KBM-7 (cell line): Measurements from ENCODE around the gene VPS50.

Experiments
- DNase-seq: peaks from one replicate; pipeline ENCODE4 v3.0.0-alpha.2; 2015
- in situ Hi-C: fragments of 300-500 bp; cut with MboI; formaldehyde crosslinking; loops from 2 replicates; pipeline ENCODE4 v1.14.3; 2020; ENCODE audit warnings: low sequenced_read_pairs, low pct_unique_long_range_greater_than_20kb, mixed read lengths

VPS50 gene

DNA sequence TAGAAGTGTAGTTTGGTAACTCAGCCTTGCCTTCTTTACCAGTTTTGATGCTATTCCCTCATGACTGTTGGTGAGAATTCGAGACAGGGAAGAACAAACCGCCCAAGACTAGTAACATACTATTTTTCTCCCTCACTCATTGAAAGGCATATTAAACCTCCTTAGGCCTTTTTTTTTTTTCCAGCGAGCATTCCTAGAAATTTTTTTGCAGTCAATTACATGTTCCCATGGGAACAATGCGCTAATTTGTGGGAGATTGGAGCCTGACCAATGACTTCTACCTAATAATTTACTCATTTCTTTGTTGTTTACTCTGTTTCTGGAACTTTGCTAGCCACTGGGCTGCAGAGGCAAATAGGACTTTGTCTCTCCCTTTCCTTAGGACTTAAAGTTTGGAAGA, 6.0 kb downstream of the VPS50 start:
- DNase-seq = no peak
- in situ Hi-C loops = no loop called here

GRCh38 chr7:93238748-93239147, 6.6 kb downstream of the VPS50 start:
- in situ Hi-C loops = no loop called here
- no peak for DNase-seq

- no peak for DNase-seq
- in situ Hi-C loops = no loop called here
Measured at GRCh38 chr7:93239824-93240223, 7.7 kb downstream of the VPS50 start.

GRCh38 chr7:93242106-93242505, 9.9 kb downstream of the VPS50 start:
- in situ Hi-C loops = no loop called here
- no peak for DNase-seq

- in situ Hi-C loops = no loop called here
- peak; percentile 38 for DNase-seq
Measured at GRCh38 chr7:93245525-93246432, 13.6 kb downstream of the VPS50 start.

GRCh38 chr7:93249491-93250148, 17.5 kb downstream of the VPS50 start:
- DNase-seq = no peak
- in situ Hi-C loops = no loop called here

- DNase-seq = no peak
- in situ Hi-C loops = no loop called here
Measured at GRCh38 chr7:93258661-93259060, 26.5 kb downstream of the VPS50 start.

GRCh38 chr7:93262535-93262934, 30.4 kb downstream of the VPS50 start:
- in situ Hi-C loops = no loop called here
- no peak for DNase-seq

DNA sequence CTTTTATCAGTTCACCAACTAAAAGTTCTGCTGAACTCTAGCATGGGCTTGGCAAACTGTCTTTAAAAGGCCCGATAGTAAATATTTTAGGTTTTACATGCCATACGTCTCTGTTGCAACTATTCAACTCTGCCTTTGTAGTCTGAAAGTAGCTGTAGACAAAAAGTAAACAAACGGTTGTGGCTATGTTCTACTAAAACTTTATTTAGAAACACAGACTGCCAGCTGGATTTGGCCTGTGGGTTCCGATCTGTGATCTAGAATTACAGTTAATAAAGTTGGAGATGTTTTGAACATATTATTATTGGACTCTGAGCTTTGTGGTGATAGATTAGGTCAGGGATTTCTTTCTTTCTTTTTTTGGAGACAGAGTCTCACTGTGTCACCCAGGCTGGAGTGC, 33.1 kb downstream of the VPS50 start:
- in situ Hi-C loops = no loop called here
- DNase-seq = no peak

- in situ Hi-C loops = no loop called here
- no peak for DNase-seq
Measured at GRCh38 chr7:93279541-93279940, 47.4 kb downstream of the VPS50 start.

GRCh38 chr7:93284908-93285307, 52.7 kb downstream of the VPS50 start:
- DNase-seq = no peak
- in situ Hi-C loops = no loop called here

GRCh38 chr7:93293229-93293628, 61.1 kb downstream of the VPS50 start:
- in situ Hi-C loops = no loop called here
- DNase-seq = no peak

DNA sequence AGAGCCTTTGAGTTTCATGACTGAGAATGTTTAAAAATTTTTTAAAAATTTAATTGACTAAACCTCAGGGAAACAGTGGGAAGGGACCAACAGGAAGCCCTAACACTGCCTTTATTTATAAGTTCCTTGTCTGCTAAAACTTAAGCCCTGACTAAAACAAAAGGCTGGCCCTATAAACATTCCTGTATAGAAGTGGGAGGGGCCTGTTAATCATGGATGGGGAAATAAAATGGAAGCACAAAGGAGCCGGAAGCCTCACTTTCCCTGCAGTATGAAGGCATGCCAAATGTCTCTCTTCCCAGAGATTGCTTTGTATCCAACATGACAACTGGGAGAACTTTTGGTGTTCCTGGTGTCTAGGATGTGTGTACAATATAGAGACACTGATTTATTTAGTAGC, 66.0 kb downstream of the VPS50 start:
- in situ Hi-C loops = no loop called here
- DNase-seq = no peak

DNA sequence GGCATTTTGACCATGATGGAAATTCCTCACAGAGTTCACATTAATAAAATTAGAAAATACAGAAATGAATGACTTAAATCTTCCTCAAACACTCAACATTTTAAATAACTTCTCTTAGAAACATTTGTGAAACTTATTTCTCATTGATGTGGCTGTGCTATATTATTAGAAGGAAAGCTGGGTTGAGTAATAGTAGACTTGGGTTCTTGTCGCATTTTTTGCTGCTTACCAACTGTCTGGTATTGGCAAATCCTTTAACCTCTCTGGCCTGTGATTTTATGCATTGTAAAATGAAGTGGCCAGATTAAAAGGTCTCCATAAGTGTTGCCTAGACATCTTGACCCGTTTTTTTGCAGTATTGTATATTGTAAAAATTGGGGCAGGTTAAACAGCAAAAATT, 66.5 kb downstream of the VPS50 start:
- no peak for DNase-seq
- in situ Hi-C loops = no loop called here

- no peak for DNase-seq
- in situ Hi-C loops = no loop called here
Measured at GRCh38 chr7:93301736-93302135, 69.6 kb downstream of the VPS50 start.

DNA sequence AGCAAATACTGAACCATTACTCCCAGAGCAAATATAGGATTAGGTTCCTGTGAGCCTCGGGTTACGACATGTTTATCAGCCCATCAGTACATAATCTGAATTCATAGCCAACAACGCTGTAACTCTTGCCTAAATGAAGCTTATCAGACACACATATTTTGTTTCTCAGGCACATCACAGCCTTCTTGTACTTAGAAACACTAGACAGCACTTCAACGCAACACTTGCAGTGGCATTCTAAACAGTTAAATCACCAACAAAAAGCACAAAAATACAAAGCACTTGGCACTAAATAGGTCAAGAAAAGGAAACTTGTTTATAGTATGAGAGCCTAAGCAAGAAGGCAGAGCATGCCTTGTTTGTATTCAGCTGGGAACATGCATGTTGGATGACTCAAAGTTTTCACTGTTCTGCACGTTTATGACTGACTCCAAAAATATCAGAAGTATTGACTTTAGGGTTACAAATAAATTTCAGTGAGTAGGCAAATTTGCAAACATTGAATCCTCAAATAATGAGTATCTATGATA, 75.0 kb downstream of the VPS50 start:
- in situ Hi-C loops = no loop called here
- DNase-seq = no peak

DNA sequence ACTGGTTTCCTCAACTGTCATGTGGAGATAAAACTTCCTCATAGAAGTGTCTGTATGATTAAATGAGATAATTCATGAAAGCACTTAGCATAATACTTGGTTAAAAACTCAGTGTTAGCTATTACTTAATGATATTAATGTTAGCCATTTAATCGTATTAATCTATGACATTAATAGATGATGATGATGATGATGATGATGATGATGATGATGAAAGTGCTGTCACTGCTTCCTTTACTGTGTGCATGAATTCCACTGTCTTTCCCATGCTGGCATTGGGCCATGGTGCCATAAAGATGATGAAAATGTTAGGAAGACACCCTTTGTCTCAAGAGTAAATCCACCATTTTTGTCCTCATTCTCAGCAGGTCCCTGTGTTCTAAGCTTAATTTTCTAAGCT, 75.8 kb downstream of the VPS50 start:
- in situ Hi-C loops = no loop called here
- DNase-seq = no peak

- in situ Hi-C loops = no loop called here
Measured at GRCh38 chr7:93310346-93310745, 78.2 kb downstream of the VPS50 start.

DNA sequence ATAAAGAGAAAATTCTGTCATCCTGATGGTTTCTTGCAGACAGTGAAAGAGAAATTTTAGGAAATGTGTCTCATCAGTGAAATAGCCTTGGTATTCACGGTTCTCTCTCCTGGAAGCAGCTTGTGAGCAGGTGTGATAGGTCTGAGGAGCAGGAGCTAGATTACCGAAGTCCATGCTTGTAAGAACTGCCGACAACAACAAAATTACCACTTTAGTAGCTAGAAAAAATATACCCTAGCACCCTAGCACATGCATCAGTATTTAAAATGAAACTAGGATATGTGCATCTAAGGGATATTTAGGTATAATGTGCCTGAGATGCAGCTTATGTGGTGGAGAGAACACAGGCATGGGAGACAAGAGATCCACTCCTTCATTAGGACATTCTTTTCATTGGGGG, 82.3 kb downstream of the VPS50 start:
- DNase-seq = no peak
- in situ Hi-C loops = no loop called here

More at GRCh38 chr7:93310346-93310745, 78.2 kb downstream of the VPS50 start:
- no peak for DNase-seq

GRCh38 chr7:93315896-93316295, 83.7 kb downstream of the VPS50 start:
- DNase-seq = no peak
- in situ Hi-C loops = no loop called here
